ENCODE results near the gene RAB31. TPM values are rescaled to one million over a fixed set of nuclear protein-coding genes. Genes with fewer than 3 reads are reported as not detected.
A peak's percentile ranks its signal among the peaks of the same experiment; 100 is the strongest.

RAB31 gene
- polyA plus RNA-seq, 1 of the 3 experiments (the other 2 are of a cell fraction), result 23.0 TPM

- no peak for TF ChIP-seq IRF3 (IDR thresholded peaks at IDR 0.05; ENCODE audit: low read depth, low read length)
These were observed 67.1 kb downstream of the RAB31 start (continued) for GRCh38 chr18:9775178-9775577.

GRCh38 chr18:9779630-9780029 lies 71.5 kb downstream of the RAB31 start:
- no peaks in the 10 kb centered on the region for H4K20me1 ChIP-seq (ENCODE audit: insufficient read depth)
- no peak overlapping the region for H3K9ac ChIP-seq
- H3K27ac ChIP-seq (ENCODE audit: low read depth in 2 of 2, low read length in 1 of 2), result no peak overlapping the region
- TF ChIP-seq FOSL2 (IDR thresholded peaks at IDR 0.05; ENCODE audit: borderline replicate concordance, low read depth) (no peak), FOXJ3 (CRISPR knock-in tag; IDR thresholded peaks at IDR 0.05) (no peak), USF2 (IDR thresholded peaks at IDR 0.05; ENCODE audit: borderline replicate concordance, low read depth, low read length) (no peak)
- ChIA-PET POLR2A (no interaction called here), CTCF (no interaction called here)
- no peaks in the 10 kb centered on the region for H3K27me3 ChIP-seq (ENCODE audit: insufficient read depth)
- H2AFZ ChIP-seq (ENCODE audit: low read depth), result no peak overlapping the region
- H3K4me3 ChIP-seq (ENCODE audit: low read depth in 2 of 2, low read length in 1 of 2), result no peak overlapping the region
- peaks cover 0 to 5% of the 10 kb centered on the region in 2 experiments; a peak in 1 of 4 replicates for H3K4me1 ChIP-seq (ENCODE audit: control insufficient read depth in 1 of 2, insufficient read depth in 2 of 2, low read depth in 1 of 2, low read length in 1 of 2)
- peaks cover 13% of the 10 kb centered on the region for H3K79me2 ChIP-seq (ENCODE audit: insufficient read depth)
- no peak overlapping the region for H3K4me2 ChIP-seq
- WGBS (ENCODE audit: low lambda C conversion rate), result 89% methylated on average over 4 of the region's 4 CpGs
- H3F3A ChIP-seq (replicated peaks; ENCODE audit: insufficient read depth), result peaks cover 23% of the 10 kb centered on the region
- H3K36me3 ChIP-seq (replicated peaks in 1 of 2; ENCODE audit: control insufficient read depth in 1 of 2, insufficient read depth in 2 of 2, low read length in 1 of 2), result no peaks in the 10 kb centered on the region
- no peak for DNase-seq
- no peaks in the 10 kb centered on the region for H3K9me2 ChIP-seq
- no peaks in the 10 kb centered on the region for H3K9me3 ChIP-seq

GRCh38 chr18:9782073-9782857 lies 74.2 kb downstream of the RAB31 start:
- no peak overlapping the region for H3K4me3 ChIP-seq (ENCODE audit: low read depth in 2 of 2, low read length in 1 of 2)
- H3K9ac ChIP-seq, result no peak overlapping the region
- H3K4me1 ChIP-seq (ENCODE audit: control insufficient read depth in 1 of 2, insufficient read depth in 2 of 2, low read depth in 1 of 2, low read length in 1 of 2), result peaks cover 0 to 7% of the 10 kb centered on the region in 2 experiments; a peak in 1 of 4 replicates
- H3K9me2 ChIP-seq, result no peaks in the 10 kb centered on the region
- peak overlapping the region in 1 of 2 experiments; percentile 71; a peak in 2 of 4 replicates for H3K27ac ChIP-seq (ENCODE audit: low read depth in 2 of 2, low read length in 1 of 2)
- no peaks in the 10 kb centered on the region for H4K20me1 ChIP-seq (ENCODE audit: insufficient read depth)
- no peaks in the 10 kb centered on the region for H3K9me3 ChIP-seq
- no peak for DNase-seq
- H2AFZ ChIP-seq (ENCODE audit: low read depth), result no peak overlapping the region
- H3K4me2 ChIP-seq, result no peak overlapping the region
- H3K36me3 ChIP-seq (replicated peaks in 1 of 2; ENCODE audit: control insufficient read depth in 1 of 2, insufficient read depth in 2 of 2, low read length in 1 of 2), result no peaks in the 10 kb centered on the region
- WGBS (ENCODE audit: low lambda C conversion rate), result 70% methylated on average over 11 of the region's 11 CpGs
- POLR2A ChIA-PET, result no interaction called here
- CTCF ChIA-PET, result interaction anchor here (1.2 kb wide), 1 partner anchor 11 kb away, joined by 4 read pairs; no protein-coding TSS in a partner anchor
- H3K27me3 ChIP-seq (ENCODE audit: insufficient read depth), result no peaks in the 10 kb centered on the region
- peaks cover 31% of the 10 kb centered on the region for H3F3A ChIP-seq (replicated peaks; ENCODE audit: insufficient read depth)
- peaks cover 7% of the 10 kb centered on the region; the same call in 1 of the 2 replicates for H3K79me2 ChIP-seq (ENCODE audit: insufficient read depth)
- TF ChIP-seq JUND (IDR thresholded peaks at IDR 0.05) (peak; percentile 75), TCF12 (IDR thresholded peaks at IDR 0.05) (peak; percentile 77), NRF1 (IDR thresholded peaks at IDR 0.05; ENCODE audit: low read depth, low read length) (no peak), GATA2 (CRISPR knock-in tag; IDR thresholded peaks at IDR 0.05) (no peak), GABPA (IDR thresholded peaks at IDR 0.05; ENCODE audit: low read depth) (no peak), MXI1 (IDR thresholded peaks at IDR 0.05; ENCODE audit: low read depth, low read length) (no peak), CTCF (IDR thresholded peaks at IDR 0.05) (no peak), EZH2phosphoT487 (IDR thresholded peaks at IDR 0.05; ENCODE audit: borderline replicate concordance, low read depth) (no peak), FOXJ3 (CRISPR knock-in tag; IDR thresholded peaks at IDR 0.05) (no peak), SMC3 (IDR thresholded peaks at IDR 0.05; ENCODE audit: low read depth, low read length) (no peak), NFIC (IDR thresholded peaks at IDR 0.05; ENCODE audit: borderline replicate concordance) (peak; percentile 75; the same call in 1 of the 2 replicates), SIN3A (IDR thresholded peaks at IDR 0.05; ENCODE audit: borderline replicate concordance, low read depth, low read length) (no peak), RCOR1 (IDR thresholded peaks at IDR 0.05; ENCODE audit: low read length) (no peak), REST (IDR thresholded peaks at IDR 0.05; ENCODE audit: low read depth, low read length) (no peak), YY1 (IDR thresholded peaks at IDR 0.05; ENCODE audit: low read depth) (peak; percentile 34; the same call in 1 of the 2 replicates)

Data from SK-N-SH (cell line).